Common myeloid progenitor, CD34-positive (primary cell): Measurements from ENCODE around the gene ADGRV1.

Experiments
- CTCF ChIA-PET: fragments of 350-600 bp; sonication (Branson Sonifier 250); formaldehyde crosslinking; loops from one replicate; lab custom pipeline; 2021; ENCODE audit warnings: antibody characterized with exemption; lab: Charles Lee
- POLR2A ChIA-PET: fragments of 350-600 bp; sonication (Branson Sonifier 250); formaldehyde crosslinking; loops from one replicate; lab custom pipeline; 2021; ENCODE audit warnings: antibody characterized with exemption; lab: Charles Lee
- DNase-seq, 3 donors: peaks; one replicate each; pipeline versions ENCODE4 v3.0.0 to v3.0.0-alpha.2; 2013
- H3K27ac ChIP-seq, 2 experiments: 1 replicate in 1 of 2; 2 replicates in 1 of 2; pipeline ENCODE4 v1.7.0; 2013; ENCODE audit warnings: inconsistent platforms in 2 of 2, low read length in 2 of 2, mild to moderate bottlenecking in 2 of 2, low read depth in 1 of 2, moderate library complexity in 1 of 2; ENCODE audit not compliant: severe bottlenecking in 2 of 2, insufficient read depth in 1 of 2, poor library complexity in 1 of 2
- H3K27me3 ChIP-seq, 5 experiments: replicated peaks in 2 of 5; 1 replicate in 3 of 5; 2 replicates in 2 of 5; pipeline versions ENCODE4 v1.6.1 to v1.7.0; 2013; ENCODE audit warnings: low read length in 4 of 5, mild to moderate bottlenecking in 2 of 5, moderate library complexity in 2 of 5, inconsistent platforms in 1 of 5; ENCODE audit not compliant: insufficient read depth in 5 of 5, control insufficient read depth in 4 of 5
- H3K36me3 ChIP-seq, 4 experiments: 1 replicate in 2 of 4; 2 replicates in 2 of 4; pipeline versions ENCODE4 v1.6.1 to v1.7.0; 2013; ENCODE audit warnings: low read length in 3 of 4, control low read depth in 1 of 4, mild to moderate bottlenecking in 1 of 4; ENCODE audit not compliant: control insufficient read depth in 4 of 4, insufficient read depth in 4 of 4
- H3K4me1 ChIP-seq, 4 experiments: 1 replicate in 3 of 4; 2 replicates in 1 of 4; pipeline versions ENCODE4 v1.6.1 to v1.7.1; 2013; ENCODE audit warnings: low read length in 3 of 4, mild to moderate bottlenecking in 3 of 4, control low read depth in 1 of 4, inconsistent platforms in 1 of 4, moderate library complexity in 1 of 4; ENCODE audit not compliant: control insufficient read depth in 4 of 4, insufficient read depth in 4 of 4; ENCODE audit errors: control extremely low read depth in 1 of 4
- H3K4me3 ChIP-seq, 7 experiments: 1 replicate in 4 of 7; 2 replicates in 3 of 7; pipeline versions ENCODE4 v1.5.1 to v1.7.0; 2013; ENCODE audit warnings: mild to moderate bottlenecking in 7 of 7, low read length in 6 of 7, moderate library complexity in 6 of 7, inconsistent platforms in 2 of 7, low read depth in 2 of 7, control low read depth in 1 of 7; ENCODE audit not compliant: insufficient read depth in 4 of 7, control insufficient read depth in 1 of 7; ENCODE audit errors: extremely low read depth in 1 of 7
- H3K9me3 ChIP-seq, 5 experiments: 1 replicate in 4 of 5; 2 replicates in 1 of 5; pipeline versions ENCODE4 v1.6.1 to v1.7.1; 2013; ENCODE audit warnings: low read length in 4 of 5, mild to moderate bottlenecking in 2 of 5, inconsistent platforms in 1 of 5, low read depth in 1 of 5, moderate library complexity in 1 of 5; ENCODE audit not compliant: control insufficient read depth in 4 of 5, insufficient read depth in 2 of 5; ENCODE audit errors: control extremely low read depth in 1 of 5
- WGBS: methylation state at CpG from one replicate; pipeline ENCODE4 v1.1.5; 2013; ENCODE audit not compliant: insufficient coverage; 5-methylcytosine and 5-hydroxymethylcytosine counted together

Gene ADGRV1

GRCh38 chr5:90866915-90867731, 308.5 kb downstream of the ADGRV1 start:
- Histone ChIP-seq H3K36me3 (no peaks in the 10 kb centered on the region), H3K4me3 (peak overlapping the region in 1 of 7 experiments; percentile 60), H3K27me3 (no peaks in the 10 kb centered on the region), H3K4me1 (peaks cover 0 to 21% (median 4%) of the 10 kb centered on the region in 4 experiments), H3K27ac (peak overlapping the region in 1 of 2 experiments; percentile 32), H3K9me3 (no peaks in the 10 kb centered on the region)
- DNase-seq, result peak in 1 of 3 donors; percentile 30
- ChIA-PET POLR2A (interaction anchor here (0.5 kb wide), 1 partner anchor 516 kb away, joined by 3 read pairs; the partner anchor contains the start of gene ARRDC3), CTCF (interaction anchor here (0.7 to 5.1 kb wide), 12 partner anchors 11 to 555 kb away, joined by 3 to 44 read pairs (median 5); partner anchors contain the start of gene ARRDC3)
- WGBS, result 90% methylated on average over 5 of the region's 5 CpGs

GRCh38 chr5:90868799-90869198, 310.2 kb downstream of the ADGRV1 start:
- no peaks in the 10 kb centered on the region for H3K9me3 ChIP-seq
- no peak overlapping the region for H3K27ac ChIP-seq
- peaks cover 4 to 34% (median 9%) of the 10 kb centered on the region in 4 experiments for H3K4me1 ChIP-seq
- ChIA-PET CTCF (no interaction called here), POLR2A (no interaction called here)
- H3K27me3 ChIP-seq, result no peaks in the 10 kb centered on the region
- no peak overlapping the region for H3K4me3 ChIP-seq
- no CpG with 5 or more reads among the region's 4 CpGs for WGBS
- H3K36me3 ChIP-seq, result no peaks in the 10 kb centered on the region
- DNase-seq, result no peak

GRCh38 chr5:90871391-90871991, 312.9 kb downstream of the ADGRV1 start:
- Histone ChIP-seq H3K36me3 (no peaks in the 10 kb centered on the region), H3K27me3 (no peaks in the 10 kb centered on the region), H3K4me1 (peaks cover 4 to 31% (median 9%) of the 10 kb centered on the region in 4 experiments), H3K9me3 (no peaks in the 10 kb centered on the region), H3K27ac (no peak overlapping the region), H3K4me3 (no peak overlapping the region)
- 90% methylated on average over 3 of the region's 3 CpGs for WGBS
- CTCF ChIA-PET, result interaction anchor here (0.6 to 1.2 kb wide), 3 partner anchors 513 to 1143 kb away, joined by 3 read pairs; no protein-coding TSS in a partner anchor
- no peak for DNase-seq
- POLR2A ChIA-PET, result no interaction called here

GRCh38 chr5:90873033-90873517, 314.5 kb downstream of the ADGRV1 start:
- POLR2A ChIA-PET, result no interaction called here
- CTCF ChIA-PET, result interaction anchor here (0.6 to 1.3 kb wide), 3 partner anchors 18 to 546 kb away, joined by 3 to 4 read pairs (median 3); no protein-coding TSS in a partner anchor
- Histone ChIP-seq H3K4me1 (peaks cover 4 to 25% (median 9%) of the 10 kb centered on the region in 4 experiments), H3K27me3 (no peaks in the 10 kb centered on the region), H3K36me3 (no peaks in the 10 kb centered on the region), H3K27ac (no peak overlapping the region), H3K4me3 (peak overlapping the region in 3 of 7 experiments; percentile 0 to 36 (median 4)), H3K9me3 (no peaks in the 10 kb centered on the region)
- WGBS, result no CpG with 5 or more reads among the region's 3 CpGs
- DNase-seq, result peak in 2 of 3 donors; percentile 58 to 63

- POLR2A ChIA-PET, result no interaction called here
- Histone ChIP-seq H3K27ac (no peak overlapping the region), H3K27me3 (no peaks in the 10 kb centered on the region), H3K36me3 (no peaks in the 10 kb centered on the region), H3K4me1 (peaks cover 5 to 35% (median 13%) of the 10 kb centered on the region in 4 experiments), H3K4me3 (no peak overlapping the region), H3K9me3 (no peaks in the 10 kb centered on the region)
- CTCF ChIA-PET, result interaction anchor here (1.3 kb wide), 1 partner anchor 545 kb away, joined by 3 read pairs; no protein-coding TSS in a partner anchor
- WGBS, result 100% methylated on average over 2 of the region's 5 CpGs
- DNase-seq, result no peak
Observed at GRCh38 chr5:90874066-90874465, 315.5 kb downstream of the ADGRV1 start.

- no peaks in the 10 kb centered on the region for H3K36me3 ChIP-seq
- H3K4me1 ChIP-seq, result peaks cover 5 to 35% (median 13%) of the 10 kb centered on the region in 4 experiments
- no peak overlapping the region for H3K27ac ChIP-seq
- no peak overlapping the region for H3K4me3 ChIP-seq
- no peaks in the 10 kb centered on the region for H3K9me3 ChIP-seq
- CTCF ChIA-PET, result no interaction called here
- POLR2A ChIA-PET, result no interaction called here
- H3K27me3 ChIP-seq, result no peaks in the 10 kb centered on the region
- DNase-seq, result no peak
Observed at GRCh38 chr5:90875456-90875855, 316.9 kb downstream of the ADGRV1 start.
